Hepatocyte (in vitro differentiated cells): ENCODE measurements around the gene FKBP4. TPM values are rescaled to one million over a fixed set of nuclear protein-coding genes. Genes with fewer than 3 reads are reported as not detected.

Experiments
- DNase-seq: peaks from one replicate; pipeline ENCODE4 v3.0.0-alpha.2; 2016; ENCODE audit warnings: low spot score
- H2AFZ ChIP-seq: fragments of 200-600 bp; sonication (generic); 2 replicates; pipeline ENCODE4 v1.6.0; 2016; ENCODE audit warnings: antibody characterized with exemption, mild to moderate bottlenecking
- H3K27ac ChIP-seq: fragments of 200-600 bp; sonication (generic); 2 replicates; pipeline ENCODE4 v1.5.1; 2016; ENCODE audit warnings: mild to moderate bottlenecking
- H3K27me3 ChIP-seq: fragments of 200-600 bp; sonication (generic); 2 replicates; pipeline ENCODE4 v1.6.1; 2016
- H3K36me3 ChIP-seq: fragments of 200-600 bp; sonication (generic); replicated peaks from 2 replicates; pipeline ENCODE4 v1.5.1; 2016; ENCODE audit warnings: low read depth; ENCODE audit not compliant: insufficient read depth
- H3K4me1 ChIP-seq: fragments of 200-600 bp; sonication (generic); 2 replicates; pipeline ENCODE4 v1.5.1; 2016; ENCODE audit warnings: mild to moderate bottlenecking, moderate library complexity; ENCODE audit not compliant: insufficient read depth
- H3K4me2 ChIP-seq: fragments of 200-600 bp; sonication (generic); 2 replicates; pipeline ENCODE4 v1.6.0; 2016
- H3K4me3 ChIP-seq: fragments of 200-600 bp; sonication (generic); 2 replicates; pipeline ENCODE4 v1.5.1; 2016; ENCODE audit warnings: mild to moderate bottlenecking
- H3K79me2 ChIP-seq: fragments of 200-600 bp; sonication (generic); 2 replicates; pipeline ENCODE4 v1.6.0; 2017; ENCODE audit warnings: mild to moderate bottlenecking
- H3K9me2 ChIP-seq: fragments of 200-600 bp; sonication (generic); replicated peaks from 2 replicates; pipeline ENCODE4 v1.6.0; 2017; ENCODE audit warnings: mild to moderate bottlenecking; ENCODE audit not compliant: insufficient read depth
- H3K9me3 ChIP-seq: fragments of 200-600 bp; sonication (generic); 2 replicates; pipeline ENCODE4 v1.5.1; 2016; ENCODE audit warnings: low read depth, mild to moderate bottlenecking
- H4K20me1 ChIP-seq: fragments of 200-600 bp; sonication (generic); 2 replicates; pipeline ENCODE4 v1.6.0; 2016; ENCODE audit warnings: mild to moderate bottlenecking; ENCODE audit not compliant: insufficient read depth, poor library complexity, severe bottlenecking
- EZH2 ChIP-seq: fragments of 200-600 bp; sonication (generic); IDR thresholded peaks from 2 replicates; pipeline ENCODE4 v1.6.1; 2016; ENCODE audit warnings: antibody characterized with exemption, mild to moderate bottlenecking, borderline replicate concordance
- EZH2phosphoT487 ChIP-seq: fragments of 200-600 bp; sonication (generic); IDR thresholded peaks from one replicate; pipeline ENCODE4 v1.6.1; 2018; ENCODE audit warnings: antibody characterized with exemption, mild to moderate bottlenecking, low read depth, moderate library complexity; ENCODE audit not compliant: unreplicated experiment, severe bottlenecking
- WGBS: methylation state at CpG from one replicate; pipeline ENCODE4 v1.1.6; 2016; ENCODE audit warnings: low lambda C conversion rate; ENCODE audit errors: missing lambda C conversion rate; 5-methylcytosine and 5-hydroxymethylcytosine counted together
- polyA plus RNA-seq: library from polyadenylated mRNA; unstranded; fragments of >200 nt; fragmentation: Nextera tagmentation; extraction: Ambion mirVana; gene quantifications from 2 replicates; pipeline ENCODE4 v1.2.1, GENCODE V29; 2016
- total RNA-seq: library from RNA; depleted of rRNA; stranded (reverse); fragments of >200 nt; gene quantifications from 2 replicates; pipeline ENCODE4 v1.2.3, GENCODE V29; 2014
- TF ChIP-seq, protein P1 (sequence below): fragments of 200-600 bp; sonication (generic); IDR thresholded peaks from 2 replicates; pipeline ENCODE4 v1.5.1; 2016; ENCODE audit warnings: antibody characterized with exemption, mild to moderate bottlenecking; ENCODE audit not compliant: poor library complexity

Gene FKBP4
- total and polyA plus RNA-seq, 2 experiments from 2014 or later = 52.1 to 77.9 TPM

GRCh38 chr12:2825132-2825531, 30.4 kb downstream of the FKBP4 start:
- Histone ChIP-seq H4K20me1 (no peaks in the 10 kb centered on the region), H3K4me1 (no peaks in the 10 kb centered on the region), H3K9me2 (no peaks in the 10 kb centered on the region), H3K9me3 (no peaks in the 10 kb centered on the region), H2AFZ (no peak overlapping the region), H3K27me3 (no peaks in the 10 kb centered on the region), H3K4me3 (no peak overlapping the region), H3K4me2 (no peak overlapping the region), H3K27ac (no peak overlapping the region), H3K79me2 (no peaks in the 10 kb centered on the region), H3K36me3 (no peaks in the 10 kb centered on the region)
- no peak for DNase-seq
- 71% methylated on average over 4 of the region's 4 CpGs for WGBS
- TF ChIP-seq EZH2 (no peak), EZH2phosphoT487 (no peak)
- TF ChIP-seq, protein P1, sequence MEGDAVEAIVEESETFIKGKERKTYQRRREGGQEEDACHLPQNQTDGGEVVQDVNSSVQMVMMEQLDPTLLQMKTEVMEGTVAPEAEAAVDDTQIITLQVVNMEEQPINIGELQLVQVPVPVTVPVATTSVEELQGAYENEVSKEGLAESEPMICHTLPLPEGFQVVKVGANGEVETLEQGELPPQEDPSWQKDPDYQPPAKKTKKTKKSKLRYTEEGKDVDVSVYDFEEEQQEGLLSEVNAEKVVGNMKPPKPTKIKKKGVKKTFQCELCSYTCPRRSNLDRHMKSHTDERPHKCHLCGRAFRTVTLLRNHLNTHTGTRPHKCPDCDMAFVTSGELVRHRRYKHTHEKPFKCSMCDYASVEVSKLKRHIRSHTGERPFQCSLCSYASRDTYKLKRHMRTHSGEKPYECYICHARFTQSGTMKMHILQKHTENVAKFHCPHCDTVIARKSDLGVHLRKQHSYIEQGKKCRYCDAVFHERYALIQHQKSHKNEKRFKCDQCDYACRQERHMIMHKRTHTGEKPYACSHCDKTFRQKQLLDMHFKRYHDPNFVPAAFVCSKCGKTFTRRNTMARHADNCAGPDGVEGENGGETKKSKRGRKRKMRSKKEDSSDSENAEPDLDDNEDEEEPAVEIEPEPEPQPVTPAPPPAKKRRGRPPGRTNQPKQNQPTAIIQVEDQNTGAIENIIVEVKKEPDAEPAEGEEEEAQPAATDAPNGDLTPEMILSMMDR = no peak

DNA sequence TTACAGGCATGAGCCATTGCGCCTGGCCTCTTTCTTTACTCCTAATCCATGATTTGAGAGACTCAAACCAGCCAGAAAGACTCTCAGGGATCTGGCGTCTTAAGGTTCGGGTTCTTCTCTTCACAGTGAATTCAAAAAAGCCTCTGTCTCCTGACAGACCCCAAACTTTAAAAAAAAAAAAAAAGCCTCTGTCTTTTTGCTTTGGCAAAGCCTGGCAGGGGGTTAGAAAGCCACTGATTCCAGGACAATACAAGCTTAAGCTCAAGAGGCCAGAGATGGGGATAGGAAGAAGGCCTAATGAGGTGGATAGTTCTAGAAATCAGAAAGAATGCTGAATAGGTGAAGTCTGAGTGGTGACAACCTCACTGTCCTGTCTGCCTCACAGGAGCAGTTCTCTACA, 31.3 kb downstream of the FKBP4 start:
- Histone ChIP-seq H3K27me3 (no peaks in the 10 kb centered on the region), H4K20me1 (no peaks in the 10 kb centered on the region), H3K27ac (no peak overlapping the region), H3K79me2 (no peaks in the 10 kb centered on the region), H3K4me3 (no peak overlapping the region), H3K9me3 (no peaks in the 10 kb centered on the region), H3K36me3 (no peaks in the 10 kb centered on the region), H2AFZ (no peak overlapping the region), H3K4me2 (no peak overlapping the region), H3K9me2 (no peaks in the 10 kb centered on the region), H3K4me1 (no peaks in the 10 kb centered on the region)
- WGBS = 93% methylated on average over 3 of the region's 3 CpGs
- TF ChIP-seq EZH2phosphoT487 = no peak
- TF ChIP-seq EZH2 = no peak
- TF ChIP-seq, protein P1 = no peak
- no peak for DNase-seq

GRCh38 chr12:2826721-2827515, 32.1 kb downstream of the FKBP4 start:
- H3K4me3 ChIP-seq = no peak overlapping the region
- no peaks in the 10 kb centered on the region for H3K9me3 ChIP-seq
- no peaks in the 10 kb centered on the region for H3K79me2 ChIP-seq
- no peak for DNase-seq
- H4K20me1 ChIP-seq = no peaks in the 10 kb centered on the region
- no peaks in the 10 kb centered on the region for H3K9me2 ChIP-seq
- no peak overlapping the region for H3K4me2 ChIP-seq
- H3K27ac ChIP-seq = no peak overlapping the region
- no peaks in the 10 kb centered on the region for H3K4me1 ChIP-seq
- WGBS = 95% methylated on average over 14 of the region's 14 CpGs
- no peaks in the 10 kb centered on the region for H3K27me3 ChIP-seq
- no peak overlapping the region for H2AFZ ChIP-seq
- TF ChIP-seq EZH2phosphoT487 (no peak), EZH2 (no peak)
- TF ChIP-seq, protein P1 = no peak
- no peaks in the 10 kb centered on the region for H3K36me3 ChIP-seq
